Activated CD8-positive, alpha-beta T cell treated with anti-CD3 and anti-CD28 coated beads for 36 hours (primary cell): ENCODE data around the gene SP5. TPM values are rescaled to one million over a fixed set of nuclear protein-coding genes. Genes with fewer than 3 reads are reported as not detected.

ENCODE experiments used
- ATAC-seq: fragments of 200-7000 bp; cut with Tn5 transposase; one replicate; pipeline ENCODE4 v1.10.0; 2021; ENCODE audit warnings: mild to moderate bottlenecking, moderate library complexity
- CTCF ChIA-PET: fragments of 350-600 bp; sonication (Branson Sonifier 250); formaldehyde crosslinking; loops from one replicate; lab custom pipeline; 2021; ENCODE audit warnings: antibody characterized with exemption; lab: Charles Lee
- POLR2A ChIA-PET: fragments of 350-600 bp; sonication (Branson Sonifier 250); formaldehyde crosslinking; loops from one replicate; lab custom pipeline; 2021; ENCODE audit warnings: antibody characterized with exemption; lab: Charles Lee
- DNase-seq: peaks from one replicate; pipeline ENCODE4 v3.0.0-alpha.2; 2020
- H3K27ac Mint-ChIP-seq: one replicate; pipeline ENCODE4 v1.8.0; 2021; ENCODE audit warnings: mild to moderate bottlenecking, mixed read lengths
- H3K27me3 Mint-ChIP-seq: one replicate; pipeline ENCODE4 v1.8.0; 2021; ENCODE audit warnings: mixed read lengths
- H3K36me3 Mint-ChIP-seq: one replicate; pipeline ENCODE4 v1.8.0; 2021; ENCODE audit warnings: low read depth, mixed read lengths
- H3K4me1 Mint-ChIP-seq: one replicate; pipeline ENCODE4 v1.8.0; 2021; ENCODE audit warnings: low read depth, mixed read lengths
- H3K4me3 Mint-ChIP-seq: one replicate; pipeline ENCODE4 v1.8.0; 2021; ENCODE audit warnings: mild to moderate bottlenecking, moderate library complexity, mixed read lengths
- H3K9me3 Mint-ChIP-seq: one replicate; pipeline ENCODE4 v1.8.0; 2021; ENCODE audit warnings: mixed read lengths
- intact Hi-C: fragments of 100-400 bp; cut with micrococcal nuclease; formaldehyde crosslinking; loops from one replicate; pipeline ENCODE4 v1.10.0; 2022
- total RNA-seq, 2 experiments: library from RNA; stranded (reverse); gene quantifications; one replicate each; pipeline ENCODE4 v1.2.3, GENCODE V29; 2021
- TF ChIP-seq, protein P1 (sequence below): fragments of 200-600 bp; IDR thresholded peaks from one replicate; pipeline ENCODE4 v1.8.0; 2022; ENCODE audit warnings: antibody characterized with exemption, mild to moderate bottlenecking

The SP5 gene
- total RNA-seq, 2 experiments from 2014 or later = not detected

DNA sequence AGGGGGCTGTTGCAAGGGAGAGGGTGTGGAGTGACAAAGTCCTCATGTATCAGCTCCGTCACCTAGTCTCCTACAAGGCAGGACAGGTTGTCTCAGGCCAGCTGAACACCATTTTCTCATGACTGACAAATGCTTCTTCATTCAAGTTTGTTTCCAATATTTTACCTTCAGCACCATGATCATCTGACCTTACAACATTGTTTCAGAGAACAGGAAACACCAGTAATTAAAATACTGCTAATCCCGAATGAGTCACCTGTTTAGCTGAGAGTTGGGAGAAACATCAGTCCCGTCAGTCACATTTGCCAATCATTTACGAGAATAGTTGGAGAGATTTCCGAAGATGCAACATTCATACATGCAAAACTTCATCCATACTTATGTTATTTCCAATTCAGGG is 25.7 kb upstream of the SP5 start:
- no peaks in the 10 kb centered on the region for H3K9me3 Mint-ChIP-seq
- no peak for ATAC-seq
- DNase-seq = no peak
- H3K4me1 Mint-ChIP-seq = no peaks in the 10 kb centered on the region
- intact Hi-C loops = no loop called here
- TF ChIP-seq, protein P1, sequence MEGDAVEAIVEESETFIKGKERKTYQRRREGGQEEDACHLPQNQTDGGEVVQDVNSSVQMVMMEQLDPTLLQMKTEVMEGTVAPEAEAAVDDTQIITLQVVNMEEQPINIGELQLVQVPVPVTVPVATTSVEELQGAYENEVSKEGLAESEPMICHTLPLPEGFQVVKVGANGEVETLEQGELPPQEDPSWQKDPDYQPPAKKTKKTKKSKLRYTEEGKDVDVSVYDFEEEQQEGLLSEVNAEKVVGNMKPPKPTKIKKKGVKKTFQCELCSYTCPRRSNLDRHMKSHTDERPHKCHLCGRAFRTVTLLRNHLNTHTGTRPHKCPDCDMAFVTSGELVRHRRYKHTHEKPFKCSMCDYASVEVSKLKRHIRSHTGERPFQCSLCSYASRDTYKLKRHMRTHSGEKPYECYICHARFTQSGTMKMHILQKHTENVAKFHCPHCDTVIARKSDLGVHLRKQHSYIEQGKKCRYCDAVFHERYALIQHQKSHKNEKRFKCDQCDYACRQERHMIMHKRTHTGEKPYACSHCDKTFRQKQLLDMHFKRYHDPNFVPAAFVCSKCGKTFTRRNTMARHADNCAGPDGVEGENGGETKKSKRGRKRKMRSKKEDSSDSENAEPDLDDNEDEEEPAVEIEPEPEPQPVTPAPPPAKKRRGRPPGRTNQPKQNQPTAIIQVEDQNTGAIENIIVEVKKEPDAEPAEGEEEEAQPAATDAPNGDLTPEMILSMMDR = no peak
- ChIA-PET POLR2A (no interaction called here), CTCF (no interaction called here)
- H3K27me3 Mint-ChIP-seq = peaks cover 4% of the 10 kb centered on the region
- no peaks in the 10 kb centered on the region for H3K36me3 Mint-ChIP-seq
- H3K27ac Mint-ChIP-seq = no peak overlapping the region
- no peak overlapping the region for H3K4me3 Mint-ChIP-seq

DNA sequence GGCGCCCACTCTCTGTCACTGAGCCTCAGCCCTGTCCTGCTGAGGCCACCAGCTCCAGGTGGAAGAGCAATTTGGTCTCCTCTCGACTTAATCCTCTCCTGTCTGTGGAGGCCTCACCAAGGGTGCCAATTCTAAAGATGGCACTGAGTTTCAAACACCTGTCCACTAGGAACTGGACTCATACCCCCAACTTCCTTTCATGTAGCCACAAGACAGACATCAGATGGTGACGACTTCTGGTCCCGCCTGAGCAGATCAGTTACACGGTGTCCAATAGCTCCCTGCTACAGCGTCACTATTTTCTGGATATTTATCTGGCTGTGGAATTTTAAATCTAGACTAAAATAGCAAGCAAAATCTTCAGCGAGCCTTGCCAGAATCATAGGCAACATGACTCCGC is 24.5 kb upstream of the SP5 start:
- Mint-ChIP-seq H3K27me3 (peaks cover 4% of the 10 kb centered on the region), H3K27ac (no peak overlapping the region), H3K4me3 (no peak overlapping the region), H3K36me3 (no peaks in the 10 kb centered on the region), H3K4me1 (no peaks in the 10 kb centered on the region), H3K9me3 (no peaks in the 10 kb centered on the region)
- no peak for ATAC-seq
- ChIA-PET POLR2A (no interaction called here), CTCF (no interaction called here)
- no peak for DNase-seq
- TF ChIP-seq, protein P1 = no peak
- intact Hi-C loops = no loop called here

DNA sequence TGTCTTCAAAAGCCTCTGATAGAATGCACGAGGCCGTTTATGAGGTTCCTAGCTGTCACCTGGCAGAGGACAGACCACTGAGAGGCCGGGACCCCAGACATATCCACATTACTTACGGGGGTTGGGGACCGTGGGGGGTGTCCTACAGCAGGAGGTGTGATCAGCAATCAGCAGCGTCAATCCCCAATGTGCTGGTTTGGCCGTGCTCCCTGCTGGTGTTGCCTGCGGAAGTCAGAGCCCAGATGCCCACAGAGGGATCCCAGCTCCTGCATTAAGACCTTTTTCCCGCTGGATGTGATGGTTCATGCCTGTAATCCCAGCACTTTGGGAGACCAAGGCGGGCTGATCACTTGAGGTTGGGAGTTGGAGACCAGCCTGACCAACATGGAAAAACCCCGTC is 20.8 kb upstream of the SP5 start:
- no peaks in the 10 kb centered on the region for H3K4me1 Mint-ChIP-seq
- DNase-seq = no peak
- no peak overlapping the region for H3K27ac Mint-ChIP-seq
- H3K4me3 Mint-ChIP-seq = no peak overlapping the region
- CTCF ChIA-PET = no interaction called here
- POLR2A ChIA-PET = no interaction called here
- intact Hi-C loops = no loop called here
- no peaks in the 10 kb centered on the region for H3K36me3 Mint-ChIP-seq
- TF ChIP-seq, protein P1 = no peak
- H3K27me3 Mint-ChIP-seq = peaks cover 6% of the 10 kb centered on the region
- ATAC-seq = no peak
- no peaks in the 10 kb centered on the region for H3K9me3 Mint-ChIP-seq

DNA sequence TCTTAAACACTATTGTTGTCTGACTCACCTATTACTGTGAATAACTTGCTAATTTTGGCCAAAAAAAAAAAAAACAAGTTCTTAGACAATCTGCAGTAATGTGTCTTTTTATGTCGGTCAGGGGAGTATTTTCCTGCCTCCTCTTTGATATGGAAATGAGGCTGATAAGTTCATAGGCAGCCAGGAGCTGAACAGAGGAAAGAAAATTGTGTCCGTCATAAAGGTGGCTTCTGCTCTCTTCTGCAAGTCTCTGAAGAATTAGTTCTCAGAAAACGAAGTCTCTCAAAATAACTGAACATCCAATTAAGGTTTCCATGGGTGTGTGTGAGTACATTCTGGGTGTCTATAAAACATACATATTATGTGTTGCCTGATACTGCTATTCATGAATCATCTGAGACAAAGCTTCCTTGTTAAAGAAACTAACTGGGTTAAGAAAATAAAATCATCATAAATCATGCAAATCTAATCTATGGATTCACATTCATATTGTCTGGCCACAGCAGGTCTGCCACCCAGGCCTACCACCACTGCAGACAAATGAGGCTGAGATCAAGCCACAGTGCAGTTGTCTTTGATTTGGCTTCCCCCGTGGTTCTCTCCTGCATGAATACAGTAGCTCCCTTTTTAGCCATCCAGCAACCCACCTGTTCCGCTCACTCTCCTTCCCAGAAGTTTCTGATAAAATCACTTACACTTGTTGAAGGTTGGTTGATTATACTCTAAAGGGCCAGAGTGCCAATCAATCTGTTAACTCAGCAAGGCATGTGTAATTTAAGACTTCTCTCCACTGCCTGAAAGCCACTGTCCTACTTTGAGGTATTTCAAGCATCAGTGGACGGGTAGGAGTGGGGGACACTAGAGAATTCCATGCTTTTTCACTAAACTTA is 19.4 kb upstream of the SP5 start:
- Mint-ChIP-seq H3K27me3 (peaks cover 7% of the 10 kb centered on the region), H3K27ac (no peak overlapping the region), H3K36me3 (no peaks in the 10 kb centered on the region), H3K4me3 (no peak overlapping the region), H3K9me3 (no peaks in the 10 kb centered on the region), H3K4me1 (no peaks in the 10 kb centered on the region)
- ATAC-seq = no peak
- CTCF ChIA-PET = no interaction called here
- intact Hi-C loops = no loop called here
- TF ChIP-seq, protein P1 = no peak
- POLR2A ChIA-PET = no interaction called here
- DNase-seq = no peak

DNA sequence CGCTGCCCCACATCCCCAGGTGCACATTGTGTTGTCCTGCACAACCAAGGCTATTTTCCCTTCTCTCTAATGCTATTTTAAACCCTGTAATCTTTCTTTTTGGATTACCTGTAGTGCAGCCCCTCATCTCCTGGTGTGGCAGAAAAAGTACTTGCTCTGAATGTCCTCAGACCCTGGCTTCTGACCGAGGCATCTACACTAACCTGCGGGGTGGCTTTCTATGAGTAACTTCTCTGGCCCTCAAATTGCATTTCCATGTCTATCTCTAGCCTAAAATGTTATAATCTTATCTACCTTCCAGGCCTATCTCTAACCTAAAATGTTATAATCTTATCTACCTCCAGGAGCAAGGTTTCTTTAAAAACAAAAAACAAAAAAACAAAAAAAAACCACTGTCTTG is 18.2 kb upstream of the SP5 start:
- CTCF ChIA-PET = no interaction called here
- intact Hi-C loops = no loop called here
- Mint-ChIP-seq H3K4me1 (no peaks in the 10 kb centered on the region), H3K36me3 (no peaks in the 10 kb centered on the region), H3K4me3 (no peak overlapping the region), H3K27me3 (peaks cover 9% of the 10 kb centered on the region), H3K27ac (no peak overlapping the region), H3K9me3 (no peaks in the 10 kb centered on the region)
- POLR2A ChIA-PET = no interaction called here
- DNase-seq (no peak), ATAC-seq (no peak)
- TF ChIP-seq, protein P1 = no peak
